Memory B cell (primary cell): ENCODE measurements around the gene HDHD3.

ENCODE experiments used
- ATAC-seq: fragments of 150-1000 bp; cut with Tn5 transposase; 2 replicates; pipeline ENCODE4 v1.10.0; 2021; ENCODE audit warnings: low read depth, mild to moderate bottlenecking, moderate library complexity
- DNase-seq, 2 donors: peaks; one replicate each; pipeline ENCODE4 v3.0.0; 2022; ENCODE audit warnings: low spot score in 2 of 2
- H3K27ac Mint-ChIP-seq: one replicate; pipeline ENCODE4 v1.8.0; 2022; ENCODE audit warnings: mild to moderate bottlenecking, moderate library complexity, mixed read lengths
- H3K27me3 Mint-ChIP-seq: one replicate; pipeline ENCODE4 v1.8.0; 2022; ENCODE audit warnings: mixed read lengths
- H3K36me3 Mint-ChIP-seq: one replicate; pipeline ENCODE4 v1.8.0; 2022; ENCODE audit warnings: mild to moderate bottlenecking, mixed read lengths
- H3K4me1 Mint-ChIP-seq: one replicate; pipeline ENCODE4 v1.8.0; 2022; ENCODE audit warnings: mixed read lengths
- H3K4me3 Mint-ChIP-seq: one replicate; pipeline ENCODE4 v1.8.0; 2022; ENCODE audit warnings: mild to moderate bottlenecking, moderate library complexity, mixed read lengths
- H3K9me3 Mint-ChIP-seq: one replicate; pipeline ENCODE4 v1.8.0; 2022; ENCODE audit warnings: mixed read lengths

HDHD3 gene

DNA sequence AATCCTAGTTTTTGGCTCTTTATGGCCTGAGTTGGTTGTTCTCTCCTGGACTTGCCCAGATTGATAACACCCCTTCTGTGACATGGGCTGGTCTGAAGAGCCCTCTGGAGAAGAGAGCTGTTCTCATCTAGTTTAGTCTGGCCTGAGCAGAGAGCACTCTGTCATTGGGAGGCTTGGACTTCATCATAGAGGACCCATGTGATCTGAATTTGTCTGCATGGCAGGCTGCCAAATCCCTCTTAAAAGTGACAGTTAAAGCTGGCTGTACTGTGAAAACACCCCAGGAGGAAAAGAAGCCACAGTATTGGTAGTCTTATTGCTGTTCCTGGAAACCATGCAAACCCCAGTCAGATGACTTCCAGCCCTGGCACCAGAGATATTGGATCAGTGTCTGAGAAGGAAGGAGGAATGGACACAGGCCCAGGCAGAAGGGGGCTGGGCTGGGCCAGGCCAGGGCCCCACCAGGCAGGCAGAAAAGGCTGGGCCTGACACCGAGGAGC lies 33.0 kb downstream of the HDHD3 start:
- Mint-ChIP-seq H3K27me3 (no peaks in the 10 kb centered on the region), H3K9me3 (no peaks in the 10 kb centered on the region), H3K27ac (no peak overlapping the region), H3K4me1 (peaks cover 10% of the 10 kb centered on the region), H3K4me3 (no peak overlapping the region), H3K36me3 (no peaks in the 10 kb centered on the region)
- ATAC-seq (no peak), DNase-seq (no peak)

DNA sequence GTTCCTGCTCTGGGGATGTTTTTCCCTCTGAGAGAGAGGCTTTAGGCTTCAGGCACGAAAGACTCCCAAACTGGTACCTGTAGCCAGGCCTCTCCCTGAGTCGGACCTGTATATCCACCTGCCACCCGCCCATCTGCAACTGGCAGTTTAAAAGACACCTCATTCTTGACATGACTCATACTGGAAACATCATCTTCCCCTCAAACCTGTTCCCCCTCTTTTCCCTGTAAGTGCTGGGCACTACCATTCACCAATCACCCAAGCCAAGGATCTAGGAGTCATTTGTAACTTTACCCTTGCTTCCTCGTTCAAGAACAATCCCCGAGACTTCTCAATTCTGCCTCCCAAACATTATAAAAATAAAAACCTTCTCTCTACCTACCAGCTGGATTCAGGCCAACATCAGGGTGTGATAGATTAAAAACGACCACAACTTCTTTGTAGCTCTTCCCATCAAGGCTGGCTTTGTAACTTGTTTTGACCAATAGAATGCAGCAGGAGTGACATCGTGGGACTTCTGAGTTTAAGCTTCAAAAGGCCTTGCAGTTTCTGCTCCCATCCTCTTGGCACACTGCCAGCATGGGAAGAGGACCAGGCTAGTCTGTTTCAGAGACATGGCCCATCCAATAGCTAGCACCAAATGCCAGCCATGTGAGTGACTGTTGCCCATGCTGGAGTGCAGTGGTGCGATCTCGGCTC lies 34.9 kb downstream of the HDHD3 start:
- Mint-ChIP-seq H3K36me3 (no peaks in the 10 kb centered on the region), H3K4me3 (no peak overlapping the region), H3K27ac (no peak overlapping the region), H3K9me3 (no peaks in the 10 kb centered on the region), H3K4me1 (peaks cover 10% of the 10 kb centered on the region), H3K27me3 (no peaks in the 10 kb centered on the region)
- ATAC-seq (no peak), DNase-seq (no peak)

DNA sequence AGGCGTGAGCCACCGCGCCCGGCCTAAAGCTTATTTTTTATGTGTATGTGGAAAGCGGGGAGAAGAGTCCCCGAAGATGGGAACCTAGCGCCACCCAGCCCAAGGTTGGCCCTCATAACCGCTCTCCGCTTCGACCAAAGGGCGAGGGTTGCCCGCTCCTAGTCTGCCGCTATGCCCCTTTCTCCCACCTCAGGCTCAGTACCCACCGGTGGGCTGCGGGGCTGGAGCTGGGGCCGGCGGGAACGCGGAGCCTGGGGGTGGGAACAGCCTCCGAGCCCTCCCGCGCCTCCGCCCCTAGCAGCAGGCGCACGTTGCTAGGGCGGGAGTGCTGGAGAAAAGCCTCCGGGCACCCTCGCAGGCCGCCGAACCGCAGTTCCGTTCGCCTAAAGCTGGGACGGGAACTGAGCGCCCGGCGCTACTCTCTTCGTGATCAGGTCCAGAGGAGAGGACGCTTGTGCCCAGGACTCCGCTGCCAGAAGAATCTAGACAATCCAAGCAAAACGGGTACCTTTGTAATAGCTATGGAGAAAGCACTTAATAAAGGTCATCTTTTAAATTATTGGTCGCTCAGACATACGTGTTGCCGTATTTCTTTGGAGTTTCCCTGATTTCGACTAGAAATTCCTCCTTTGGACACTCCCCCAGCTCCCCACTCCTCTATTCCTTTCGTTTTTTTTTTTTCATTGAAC lies 36.6 kb downstream of the HDHD3 start, which contains the start of gene WDR31:
TSS of gene WDR31 (minus strand) at position 265 of the 689 bp plus-strand sequence. CDS start 8,253 bp downstream, outside the sequence.
- DNase-seq: peak; percentile 57 to 79
- Mint-ChIP-seq H3K4me1 (peaks cover 10% of the 10 kb centered on the region), H3K4me3 (peak within 1 kb of the TSS; percentile 84), H3K27ac (no peak within 1 kb of the TSS), H3K27me3 (no peaks in the 10 kb centered on the region), H3K36me3 (no peaks in the 10 kb centered on the region), H3K9me3 (no peaks in the 10 kb centered on the region)
- ATAC-seq: peak; percentile 95

DNA sequence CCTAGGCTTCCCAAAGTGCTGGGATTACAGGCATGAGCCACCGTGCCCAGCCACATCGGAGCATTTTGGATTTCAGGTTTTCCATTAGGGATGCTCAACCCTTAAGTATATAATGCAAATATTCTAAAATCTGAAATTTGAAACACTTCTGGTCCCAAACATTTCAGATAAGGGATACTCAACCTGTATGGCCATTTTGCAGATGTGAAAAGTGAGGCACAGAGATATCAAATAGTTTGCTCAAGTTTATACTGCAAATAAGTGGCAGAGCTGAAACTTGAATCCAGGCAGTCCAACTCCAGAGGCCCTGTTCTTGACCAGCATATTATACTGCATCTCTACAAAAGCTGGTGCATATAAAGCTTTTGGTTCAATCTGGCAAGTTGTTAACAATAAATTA lies 39.1 kb downstream of the HDHD3 start:
- DNase-seq (no peak), ATAC-seq (no peak)
- Mint-ChIP-seq H3K9me3 (no peaks in the 10 kb centered on the region), H3K4me3 (no peak overlapping the region), H3K27ac (no peak overlapping the region), H3K4me1 (peaks cover 10% of the 10 kb centered on the region), H3K27me3 (no peaks in the 10 kb centered on the region), H3K36me3 (no peaks in the 10 kb centered on the region)

DNA sequence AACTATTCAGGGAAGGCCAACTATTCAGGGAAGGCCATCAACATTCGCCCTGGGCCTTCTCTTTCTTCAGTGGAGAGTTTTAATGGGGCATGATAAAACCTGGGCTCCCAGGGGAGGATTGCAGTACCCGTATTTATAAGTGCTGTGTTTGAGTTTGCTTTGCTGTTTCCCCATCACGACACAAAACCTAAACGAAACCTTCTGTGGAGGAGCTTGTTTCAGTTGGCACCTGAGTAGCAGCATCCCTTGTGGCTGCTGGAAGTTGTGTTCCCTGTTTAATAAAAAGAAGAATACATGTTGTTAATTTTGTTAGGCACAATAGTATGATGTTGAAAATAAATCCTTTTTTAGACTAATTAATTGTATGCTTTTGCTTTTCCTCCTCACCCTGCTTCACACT lies 45.0 kb downstream of the HDHD3 start:
- ATAC-seq: no peak
- no peaks in the 10 kb centered on the region for H3K9me3 Mint-ChIP-seq
- no peak overlapping the region for H3K4me3 Mint-ChIP-seq
- peaks cover 2% of the 10 kb centered on the region for H3K27me3 Mint-ChIP-seq
- no peaks in the 10 kb centered on the region for H3K4me1 Mint-ChIP-seq
- DNase-seq: no peak
- no peak overlapping the region for H3K27ac Mint-ChIP-seq
- H3K36me3 Mint-ChIP-seq: no peaks in the 10 kb centered on the region

DNA sequence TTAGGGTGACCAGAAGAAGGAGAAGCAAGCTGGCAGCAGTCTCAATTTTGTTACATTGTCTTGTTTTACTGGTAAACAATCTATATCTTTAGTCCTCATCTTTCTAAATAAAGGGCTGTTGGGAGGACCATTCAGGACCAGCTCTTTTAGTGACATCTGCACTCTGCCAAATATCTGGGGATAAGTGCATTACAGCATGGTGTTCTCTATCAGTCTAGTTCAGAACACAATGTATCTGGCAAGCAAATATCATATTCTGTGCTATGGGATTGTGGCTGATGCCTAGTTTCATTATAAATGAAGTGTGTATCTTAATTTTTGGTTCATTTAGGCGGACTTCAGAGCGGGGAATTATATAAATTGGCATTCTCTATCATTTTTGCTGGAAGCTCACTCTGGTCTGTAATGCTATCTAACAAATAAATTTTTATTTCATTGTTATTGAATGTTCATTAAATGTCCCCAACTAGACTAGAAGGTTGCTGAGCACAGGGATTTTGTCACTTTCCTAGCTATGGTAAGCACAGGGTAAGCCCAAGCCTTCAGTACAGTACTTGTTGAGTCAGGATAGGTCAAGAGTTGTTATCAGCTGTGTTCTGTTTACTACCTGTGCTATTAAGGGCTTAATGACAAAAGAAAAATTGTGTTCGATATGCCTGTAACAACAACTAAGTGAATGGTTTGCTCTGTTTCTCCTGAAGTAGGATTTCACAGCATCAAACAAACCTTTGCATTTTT lies 48.6 kb downstream of the HDHD3 start:
- Mint-ChIP-seq H3K36me3 (no peaks in the 10 kb centered on the region), H3K4me3 (no peak overlapping the region), H3K9me3 (no peaks in the 10 kb centered on the region), H3K27me3 (peaks cover 2% of the 10 kb centered on the region), H3K4me1 (no peaks in the 10 kb centered on the region), H3K27ac (no peak overlapping the region)
- ATAC-seq (no peak), DNase-seq (no peak)

DNA sequence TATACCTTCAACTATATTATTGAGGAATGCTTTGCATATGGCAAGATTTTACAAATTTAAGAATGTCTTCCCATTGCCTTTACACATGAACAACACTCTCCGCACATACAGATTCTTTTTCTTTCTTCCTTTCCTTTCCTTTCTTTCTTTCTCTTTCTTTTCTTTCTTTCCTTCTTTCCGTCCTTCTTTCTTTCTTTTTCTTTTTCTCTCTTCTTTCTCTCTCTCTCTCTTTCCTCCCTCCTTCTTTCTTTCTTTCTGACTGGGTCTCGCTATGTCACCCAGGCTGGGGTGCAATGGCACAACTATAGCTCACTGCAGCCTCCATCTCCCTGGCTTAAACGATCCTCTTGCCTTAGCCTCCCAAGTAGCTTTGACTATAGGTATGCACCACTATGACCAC lies 50.6 kb downstream of the HDHD3 start:
- DNase-seq (no peak), ATAC-seq (no peak)
- Mint-ChIP-seq H3K27ac (no peak overlapping the region), H3K9me3 (no peaks in the 10 kb centered on the region), H3K27me3 (peaks cover 2% of the 10 kb centered on the region), H3K4me1 (no peaks in the 10 kb centered on the region), H3K36me3 (no peaks in the 10 kb centered on the region), H3K4me3 (no peak overlapping the region)
